IPS DF 6.9 (cell line): ENCODE measurements around the gene PCBD2.
"Not testable (repeated sequence)": the region's sequence is repeated elsewhere in the genome, so short reads cannot be mapped to it uniquely, and the experiment has no call there.

Experiments
- DNase-seq: peaks from one replicate; pipeline ENCODE4 v3.0.0-alpha.2; 2013; ENCODE audit warnings: low read depth, low spot score
- H3K27ac ChIP-seq: one replicate; pipeline ENCODE4 v1.5.1; 2013; ENCODE audit warnings: low read length, control low read depth
- H3K27me3 ChIP-seq: 2 replicates; pipeline ENCODE4 v1.6.1; 2013; ENCODE audit warnings: mild to moderate bottlenecking, low read length; ENCODE audit not compliant: control insufficient read depth, insufficient read depth
- H3K36me3 ChIP-seq: 2 replicates; pipeline ENCODE4 v1.6.1; 2013; ENCODE audit warnings: low read length; ENCODE audit not compliant: control insufficient read depth, insufficient read depth
- H3K4me1 ChIP-seq: 2 replicates; pipeline ENCODE4 v1.6.1; 2013; ENCODE audit warnings: low read length; ENCODE audit not compliant: control insufficient read depth, insufficient read depth
- H3K4me3 ChIP-seq: 2 replicates; pipeline ENCODE4 v1.5.1; 2013; ENCODE audit warnings: mild to moderate bottlenecking, low read length
- H3K9me3 ChIP-seq: 2 replicates; pipeline ENCODE4 v1.6.1; 2013; ENCODE audit warnings: low read length, inconsistent platforms; ENCODE audit not compliant: control insufficient read depth, insufficient read depth
- WGBS: extraction: QIAGEN DNeasy Blood & Tissue Kit; methylation state at CpG from one replicate; pipeline ENCODE4 v1.1.7; 2013; ENCODE audit warnings: mixed read lengths, missing lambda C conversion rate; ENCODE audit not compliant: insufficient read length, insufficient coverage; 5-methylcytosine and 5-hydroxymethylcytosine counted together

PCBD2 gene

GRCh38 chr5:134904610-134905245, at the start of gene PCBD2:
PCBD2 (plus strand) TSS chr5:134905131; CDS start chr5:134905140, 9 bp downstream.
- H3K4me3 ChIP-seq: peak within 1 kb of the TSS; percentile 80
- H3K27ac ChIP-seq: no peak within 1 kb of the TSS
- DNase-seq: no peak
- WGBS: no CpG with 5 or more reads among the region's 84 CpGs
- H3K27me3 ChIP-seq: no peaks in the 10 kb centered on the region
- no peaks in the 10 kb centered on the region for H3K9me3 ChIP-seq
- H3K36me3 ChIP-seq: no peaks in the 10 kb centered on the region
- no peaks in the 10 kb centered on the region for H3K4me1 ChIP-seq

DNA sequence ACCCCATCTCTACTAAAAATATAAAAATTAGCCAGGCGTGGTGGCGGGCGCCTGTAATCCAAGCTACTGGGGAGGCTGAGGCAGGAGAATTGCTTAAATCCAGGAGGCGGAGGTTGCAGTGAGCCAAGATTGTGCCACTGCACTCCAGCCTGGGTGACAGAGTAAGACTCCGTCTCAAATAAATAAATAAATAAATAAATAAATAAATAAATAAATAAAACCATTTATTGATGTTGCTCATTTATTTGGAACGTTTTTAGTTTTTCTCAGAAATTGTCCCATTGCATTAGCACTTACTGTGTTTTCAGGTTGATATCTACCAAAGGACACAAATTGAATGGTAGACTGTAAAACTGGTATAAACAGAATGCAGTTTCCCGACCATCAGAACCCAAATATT, 48.5 kb upstream of the PCBD2 start:
- not testable (repeated sequence) for DNase-seq, H3K4me3 ChIP-seq, H3K4me1 ChIP-seq, H3K36me3 ChIP-seq, H3K9me3 ChIP-seq, H3K27me3 ChIP-seq, H3K27ac ChIP-seq
- WGBS: no CpG with 5 or more reads among the region's 7 CpGs

GRCh38 chr5:134857401-134857800, 47.5 kb upstream of the PCBD2 start:
- Histone ChIP-seq H3K4me3 (no peak overlapping the region), H3K27me3 (no peaks in the 10 kb centered on the region), H3K4me1 (no peaks in the 10 kb centered on the region), H3K27ac (no peak overlapping the region), H3K36me3 (peaks cover 5% of the 10 kb centered on the region; the same call in 1 of the 2 replicates), H3K9me3 (no peaks in the 10 kb centered on the region)
- no CpG with 5 or more reads among the region's 3 CpGs for whole genome bisulfite sequencing
- no peak for DNase-seq

- no peaks in the 10 kb centered on the region for H3K4me1 ChIP-seq
- H3K36me3 ChIP-seq: no peaks in the 10 kb centered on the region
- no peaks in the 10 kb centered on the region for H3K27me3 ChIP-seq
- WGBS: no CpG with 5 or more reads among the region's 2 CpGs
- no peak overlapping the region for H3K27ac ChIP-seq
- H3K9me3 ChIP-seq: no peaks in the 10 kb centered on the region
- H3K4me3 ChIP-seq: no peak overlapping the region
- no peak for DNase-seq
These were observed 40.2 kb upstream of the PCBD2 start for GRCh38 chr5:134864707-134865106.

GRCh38 chr5:134873494-134873893, 31.4 kb upstream of the PCBD2 start:
- Histone ChIP-seq H3K27me3 (no peaks in the 10 kb centered on the region), H3K4me1 (peaks cover 3% of the 10 kb centered on the region; the same call in 1 of the 2 replicates), H3K27ac (no peak overlapping the region), H3K36me3 (no peaks in the 10 kb centered on the region), H3K9me3 (no peaks in the 10 kb centered on the region), H3K4me3 (no peak overlapping the region)
- WGBS: no CpG with 5 or more reads among the region's 6 CpGs
- DNase-seq: no peak

DNA sequence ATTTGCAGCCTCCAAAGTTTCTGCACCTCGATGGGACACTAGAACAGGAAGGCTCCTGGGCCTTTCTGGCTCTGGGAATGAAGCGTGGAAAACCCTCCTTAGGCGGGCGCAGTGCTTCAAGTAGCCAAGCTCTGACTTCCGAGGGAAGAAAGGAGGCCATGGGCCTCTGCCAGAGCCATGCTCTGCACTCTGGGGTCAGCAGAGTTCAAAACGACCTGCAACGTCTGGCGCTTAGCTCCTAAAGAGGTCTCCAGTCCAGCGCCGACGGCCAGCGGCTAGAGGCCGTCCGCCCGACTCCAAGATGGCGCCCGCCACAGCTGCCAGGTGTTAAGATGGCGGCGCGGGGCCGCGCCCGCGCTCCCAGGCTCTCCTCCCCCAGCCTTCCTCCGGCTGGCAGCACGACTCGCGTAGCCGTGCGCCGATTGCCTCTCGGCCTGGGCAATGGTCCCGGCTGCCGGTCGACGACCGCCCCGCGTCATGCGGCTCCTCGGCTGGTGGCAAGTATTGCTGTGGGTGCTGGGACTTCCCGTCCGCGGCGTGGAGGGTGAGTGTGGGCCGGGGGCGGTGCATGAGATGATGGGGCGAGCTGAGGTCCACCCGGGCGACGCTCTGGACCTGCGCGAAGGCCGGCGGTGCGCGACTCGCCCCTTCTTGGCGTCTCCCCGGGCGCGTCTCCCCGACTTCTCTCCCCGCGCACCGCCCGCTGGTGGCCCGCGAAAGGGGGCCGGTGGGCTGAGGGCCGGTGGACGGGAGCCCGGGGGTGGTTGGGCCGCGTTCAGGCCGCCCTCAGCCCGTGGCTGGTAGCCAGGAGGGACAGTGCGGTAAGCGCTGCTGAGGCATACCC, 30.7 kb upstream of the PCBD2 start, which contains the start of gene TXNDC15:
TXNDC15 (plus strand) TSS at position 385 of the 844 bp plus-strand sequence; CDS start at position 442, 57 bp downstream.
- DNase-seq: peak; percentile 68
- no peaks in the 10 kb centered on the region for H3K9me3 ChIP-seq
- H3K4me3 ChIP-seq: peak within 1 kb of the TSS; percentile 62
- no peaks in the 10 kb centered on the region for H3K27me3 ChIP-seq
- no CpG with 5 or more reads among the region's 79 CpGs for WGBS
- peaks cover 3% of the 10 kb centered on the region; the same call in 1 of the 2 replicates for H3K4me1 ChIP-seq
- H3K27ac ChIP-seq: no peak within 1 kb of the TSS
- no peaks in the 10 kb centered on the region for H3K36me3 ChIP-seq

GRCh38 chr5:134874831-134875655, 29.9 kb upstream of the PCBD2 start:
- Histone ChIP-seq H3K27ac (no peak overlapping the region), H3K4me3 (peak overlapping the region; percentile 62; the same call in 1 of the 2 replicates), H3K4me1 (peaks cover 3% of the 10 kb centered on the region; the same call in 1 of the 2 replicates), H3K36me3 (no peaks in the 10 kb centered on the region), H3K27me3 (no peaks in the 10 kb centered on the region), H3K9me3 (no peaks in the 10 kb centered on the region)
- no peak for DNase-seq
- WGBS: no CpG with 5 or more reads among the region's 20 CpGs

GRCh38 chr5:134877159-134877558, 27.8 kb upstream of the PCBD2 start:
- Histone ChIP-seq H3K4me1 (peaks cover 3% of the 10 kb centered on the region; the same call in 1 of the 2 replicates), H3K9me3 (no peaks in the 10 kb centered on the region), H3K36me3 (no peaks in the 10 kb centered on the region), H3K4me3 (no peak overlapping the region), H3K27ac (no peak overlapping the region), H3K27me3 (no peaks in the 10 kb centered on the region)
- DNase-seq: no peak

GRCh38 chr5:134878403-134878802, 26.5 kb upstream of the PCBD2 start:
- Histone ChIP-seq H3K27me3 (no peaks in the 10 kb centered on the region), H3K36me3 (no peaks in the 10 kb centered on the region), H3K4me1 (peaks cover 3% of the 10 kb centered on the region; the same call in 1 of the 2 replicates), H3K27ac (no peak overlapping the region), H3K9me3 (no peaks in the 10 kb centered on the region), H3K4me3 (no peak overlapping the region)
- WGBS: no CpG with 5 or more reads among the region's 3 CpGs
- no peak for DNase-seq

- Histone ChIP-seq H3K4me3 (no peak overlapping the region), H3K4me1 (peaks cover 3% of the 10 kb centered on the region; the same call in 1 of the 2 replicates), H3K36me3 (no peaks in the 10 kb centered on the region), H3K9me3 (no peaks in the 10 kb centered on the region), H3K27me3 (no peaks in the 10 kb centered on the region), H3K27ac (no peak overlapping the region)
- WGBS: no CpG with 5 or more reads among the region's 3 CpGs
- DNase-seq: no peak
These were observed 25.5 kb upstream of the PCBD2 start for GRCh38 chr5:134879456-134879855.
